Ammon's horn (tissue), 1 donor: ENCODE measurements around the gene TBCE.
A peak's percentile ranks its signal among the peaks of the same experiment; 100 is the strongest.

Experiments
- DNase-seq: peaks from one replicate; pipeline ENCODE4 v3.0.0-alpha.2; 2016; ENCODE audit warnings: low spot score

The TBCE gene, protein sequence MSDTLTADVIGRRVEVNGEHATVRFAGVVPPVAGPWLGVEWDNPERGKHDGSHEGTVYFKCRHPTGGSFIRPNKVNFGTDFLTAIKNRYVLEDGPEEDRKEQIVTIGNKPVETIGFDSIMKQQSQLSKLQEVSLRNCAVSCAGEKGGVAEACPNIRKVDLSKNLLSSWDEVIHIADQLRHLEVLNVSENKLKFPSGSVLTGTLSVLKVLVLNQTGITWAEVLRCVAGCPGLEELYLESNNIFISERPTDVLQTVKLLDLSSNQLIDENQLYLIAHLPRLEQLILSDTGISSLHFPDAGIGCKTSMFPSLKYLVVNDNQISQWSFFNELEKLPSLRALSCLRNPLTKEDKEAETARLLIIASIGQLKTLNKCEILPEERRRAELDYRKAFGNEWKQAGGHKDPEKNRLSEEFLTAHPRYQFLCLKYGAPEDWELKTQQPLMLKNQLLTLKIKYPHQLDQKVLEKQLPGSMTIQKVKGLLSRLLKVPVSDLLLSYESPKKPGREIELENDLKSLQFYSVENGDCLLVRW

DNA sequence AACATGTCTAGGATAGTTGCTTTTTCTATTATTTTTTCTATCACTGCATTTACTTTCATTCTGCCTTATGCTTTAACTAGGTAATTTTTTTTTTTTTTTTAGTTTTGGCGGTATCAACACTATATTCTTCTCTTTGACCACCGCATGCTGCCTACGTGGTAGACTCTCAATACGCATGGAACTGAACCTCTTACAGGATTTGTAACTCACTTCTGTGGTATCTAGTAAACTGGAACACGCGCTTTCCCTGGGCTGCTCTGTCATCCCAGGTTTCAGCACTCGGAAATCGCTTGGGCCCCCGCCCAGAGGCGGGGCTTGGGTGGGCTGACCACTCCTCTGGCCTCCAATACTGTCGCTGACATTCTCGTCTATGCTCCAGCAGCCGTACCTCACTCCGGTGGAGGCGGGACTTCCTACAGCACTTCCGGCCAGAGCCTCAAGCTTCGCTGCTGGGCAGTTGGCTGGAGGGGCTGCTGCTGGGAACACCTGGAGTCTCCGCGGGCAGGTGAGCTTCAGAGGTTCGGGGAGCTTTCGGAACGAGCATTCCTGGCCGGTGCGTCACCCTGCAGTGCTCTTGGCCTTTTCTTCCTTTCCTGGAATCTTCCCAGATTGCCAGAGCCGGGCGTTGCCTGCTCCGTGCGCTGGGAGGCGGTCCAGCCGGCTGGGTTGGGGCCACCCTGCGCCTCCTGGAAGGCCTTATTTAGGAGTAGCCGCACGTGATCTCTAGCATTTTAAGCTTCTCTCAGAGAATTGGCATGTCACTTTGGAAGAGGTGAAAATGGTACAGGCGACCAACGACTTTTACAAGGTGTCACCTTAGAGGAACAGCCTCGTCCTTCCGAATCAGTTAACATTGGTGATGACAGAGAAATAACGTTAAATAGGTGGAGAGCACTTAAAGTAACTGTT, at the start of gene TBCE:
Gene TBCE, plus strand, starts transcription at position 428 of the 909 bp plus-strand sequence. CDS start 12,623 bp downstream, outside the sequence.
- DNase-seq = peak; percentile 99

DNA sequence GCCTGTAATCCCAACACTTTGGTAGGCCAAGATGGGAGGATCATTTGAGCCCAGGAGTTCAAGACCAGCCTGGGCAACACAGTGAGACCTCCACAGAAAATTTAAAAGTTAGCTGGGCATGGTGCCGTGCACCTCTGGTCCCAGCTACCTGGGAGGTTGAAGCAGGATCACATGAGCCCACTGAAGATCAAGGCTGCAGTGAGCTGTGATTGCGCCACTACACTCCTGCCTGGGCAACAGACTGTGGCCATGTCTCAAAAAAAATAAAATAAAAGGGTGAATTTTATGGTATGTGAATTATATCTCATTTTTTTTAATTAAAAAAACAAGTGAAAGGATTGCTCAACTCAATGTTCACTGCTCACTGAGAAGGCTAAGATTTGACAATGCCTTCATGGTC, 48.0 kb upstream of the TBCE start:
- DNase-seq = no peak

- no peak for DNase-seq
These were observed 46.6 kb upstream of the TBCE start for GRCh38 chr1:235320521-235321179.

DNA sequence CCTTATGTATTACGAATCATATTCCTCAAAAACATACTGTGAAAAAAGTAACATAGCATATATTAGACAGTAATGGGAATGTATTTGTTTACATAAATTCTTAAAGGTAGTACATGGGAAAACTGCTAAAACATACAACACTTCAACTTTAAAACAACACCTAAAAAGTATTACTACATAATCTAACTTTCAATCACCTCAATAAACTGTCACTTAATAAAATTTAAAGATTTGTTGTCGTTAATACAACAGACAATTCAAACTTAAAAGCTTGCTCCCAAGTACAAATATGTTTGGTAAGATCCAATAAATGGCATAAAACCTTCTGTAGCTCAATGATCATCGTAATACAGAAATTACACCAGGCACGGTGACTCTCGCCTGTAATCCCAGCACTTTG, 42.9 kb upstream of the TBCE start:
- no peak for DNase-seq

DNA sequence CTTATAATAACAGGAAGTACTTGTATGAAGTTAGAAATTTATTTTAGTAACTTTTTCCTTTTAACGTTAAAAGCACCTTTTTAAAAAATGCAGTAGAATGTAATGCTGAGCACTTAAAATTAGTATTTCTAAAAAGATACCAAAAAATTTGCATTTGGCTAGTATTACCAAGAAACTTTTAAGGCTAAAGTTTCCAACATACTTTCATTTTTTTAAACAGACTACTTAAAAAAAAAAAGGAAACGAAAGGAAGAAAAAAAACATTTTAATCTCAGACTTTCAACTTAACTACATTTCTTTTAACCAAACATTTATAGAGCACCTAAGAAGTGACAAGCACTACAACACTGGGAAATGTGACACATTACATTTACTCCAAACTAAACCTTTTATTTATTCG, 42.1 kb upstream of the TBCE start:
- DNase-seq = no peak

DNA sequence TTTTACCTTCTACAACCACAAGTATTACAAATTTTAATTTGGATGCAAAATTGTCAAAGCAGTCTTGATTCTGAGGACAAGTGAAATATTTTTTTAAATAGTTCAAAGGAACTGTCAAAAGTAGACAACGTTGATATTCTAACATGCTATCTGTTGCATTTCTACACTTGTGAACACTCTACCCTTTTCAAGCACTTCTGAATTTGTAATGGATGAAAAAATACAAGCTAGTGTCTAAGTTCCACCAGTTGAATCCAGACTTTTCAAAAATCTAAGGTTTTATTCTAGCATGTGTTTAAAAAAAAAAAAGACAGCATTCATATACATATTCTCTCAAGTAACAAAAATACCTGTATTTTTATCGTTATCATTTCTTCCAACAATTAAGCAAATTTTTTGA, 41.4 kb upstream of the TBCE start:
- no peak for DNase-seq

- peak; percentile 29 for DNase-seq
These were observed 40.3 kb upstream of the TBCE start for GRCh38 chr1:235326719-235327558.

GRCh38 chr1:235327559-235328270, 39.5 kb upstream of the TBCE start, which contains the start of gene ARID4B:
ARID4B (minus strand) TSS chr1:235328179; CDS start chr1:235326919, 1,260 bp downstream.
- no peak for DNase-seq

GRCh38 chr1:235328271-235329138, 38.7 kb upstream of the TBCE start, which contains the start of gene GGPS1:
GGPS1 (plus strand) TSS chr1:235328570; CDS start chr1:235335265, 6,695 bp downstream.
- DNase-seq = peak; percentile 99

DNA sequence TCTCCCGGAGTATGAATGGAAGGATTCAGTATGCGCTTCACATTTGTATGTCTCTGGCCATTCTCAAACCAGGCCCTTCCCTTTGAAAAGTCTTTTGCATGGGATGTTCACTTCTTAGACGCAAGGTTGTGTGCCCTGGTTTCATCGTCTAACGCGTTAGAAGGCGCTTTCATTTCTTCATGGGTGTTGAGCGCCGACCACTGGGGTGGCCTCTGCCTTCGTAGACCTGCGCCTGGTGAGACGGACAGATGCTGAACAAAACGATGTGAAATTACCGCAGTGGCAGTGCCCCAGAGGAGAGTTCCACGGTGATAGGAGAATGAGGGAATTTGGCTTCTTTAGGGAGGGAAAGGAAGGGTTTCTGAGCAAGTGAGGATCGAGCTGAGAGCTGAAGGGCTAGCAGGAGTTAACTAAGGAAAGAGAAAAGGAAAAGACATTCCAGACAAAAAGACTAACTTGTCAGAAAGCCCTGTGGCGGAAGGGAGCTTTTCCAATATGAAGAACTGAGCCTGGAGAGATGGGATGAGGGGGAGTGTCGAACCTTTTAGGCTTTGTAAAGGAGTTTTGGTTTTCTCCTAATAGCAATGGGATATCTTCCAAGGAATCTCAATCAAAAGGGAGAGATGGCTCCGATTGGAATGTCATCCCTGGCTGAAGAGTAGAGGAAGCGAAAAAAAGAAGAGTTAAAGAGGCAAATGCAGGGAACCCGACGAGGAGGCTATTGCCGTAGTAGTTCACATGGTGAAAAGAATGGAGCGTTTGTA, 37.9 kb upstream of the TBCE start:
- DNase-seq = peak; percentile 56

DNA sequence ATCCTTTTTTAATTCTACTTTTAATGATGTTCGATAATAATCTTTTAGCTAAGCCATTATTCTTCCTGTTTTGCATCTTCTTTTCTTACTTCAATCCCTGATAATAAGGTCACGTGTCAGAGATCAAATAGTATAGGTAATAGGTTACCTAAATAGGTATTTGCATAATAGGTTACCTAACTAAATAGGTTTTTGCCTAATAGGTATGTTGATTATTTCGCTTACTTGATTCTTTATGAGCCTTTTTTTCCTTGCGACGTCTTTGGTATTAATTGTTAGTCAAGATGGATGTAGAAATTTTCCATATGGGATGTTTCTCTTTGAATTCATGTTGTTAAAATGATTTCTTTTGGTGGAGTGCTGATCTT, 36.3 kb upstream of the TBCE start:
- DNase-seq = no peak

DNA sequence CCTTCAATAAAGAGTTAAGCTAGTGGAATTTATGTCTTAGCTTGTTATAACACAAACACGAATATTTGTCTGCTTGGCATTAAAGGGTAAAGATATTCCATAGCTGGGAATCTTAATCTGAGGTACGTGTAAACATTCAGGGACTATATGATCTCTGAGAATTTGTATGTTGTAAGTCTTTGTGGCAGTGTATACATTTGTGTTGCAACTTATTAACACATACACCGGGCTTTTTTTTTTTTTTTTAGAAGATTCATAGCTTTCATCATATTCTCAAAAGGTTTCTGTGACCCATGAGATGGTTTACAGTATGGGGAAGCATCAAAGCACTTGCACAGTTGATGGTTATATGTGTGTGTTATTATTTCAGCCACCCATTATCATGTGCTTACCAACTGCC, 35.8 kb upstream of the TBCE start:
- DNase-seq = no peak

DNA sequence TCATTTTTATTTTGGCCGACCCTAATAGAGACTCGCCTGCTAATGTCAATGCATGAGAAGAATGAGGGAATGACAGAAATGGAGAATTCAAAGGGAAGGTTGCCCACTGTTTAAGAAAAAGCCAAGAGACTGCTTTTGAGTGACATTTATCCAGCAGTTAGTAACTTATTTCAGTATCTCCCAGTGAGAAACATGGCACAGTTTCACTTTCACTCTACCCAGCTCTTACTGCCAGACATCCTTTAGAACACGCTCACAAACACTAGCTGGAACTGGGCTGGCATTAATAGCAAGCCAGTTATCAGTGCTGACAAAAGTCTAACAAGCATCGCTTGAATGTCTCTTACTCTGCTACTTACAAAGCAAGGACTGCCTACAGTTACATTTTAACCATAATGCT, 30.3 kb upstream of the TBCE start:
- DNase-seq = peak; percentile 18

DNA sequence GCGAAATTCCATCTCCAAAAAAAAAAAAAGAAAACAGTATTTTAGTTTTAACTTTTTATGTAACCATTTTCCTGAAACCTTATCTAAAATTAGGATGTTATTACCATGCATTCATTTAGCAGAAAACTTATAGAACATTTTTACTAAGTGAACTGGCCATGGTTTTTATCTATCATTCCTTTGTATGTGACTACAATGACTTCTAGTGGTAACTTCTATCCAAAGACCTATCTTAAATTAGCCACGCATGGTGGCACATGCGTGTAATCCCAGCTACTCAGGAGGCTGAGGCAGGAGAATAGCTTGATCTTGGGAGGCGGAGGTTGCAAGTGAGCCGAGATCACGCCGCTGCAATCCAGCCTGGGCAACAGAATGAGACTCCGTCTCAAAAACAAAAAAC, 27.5 kb upstream of the TBCE start:
- no peak for DNase-seq

DNA sequence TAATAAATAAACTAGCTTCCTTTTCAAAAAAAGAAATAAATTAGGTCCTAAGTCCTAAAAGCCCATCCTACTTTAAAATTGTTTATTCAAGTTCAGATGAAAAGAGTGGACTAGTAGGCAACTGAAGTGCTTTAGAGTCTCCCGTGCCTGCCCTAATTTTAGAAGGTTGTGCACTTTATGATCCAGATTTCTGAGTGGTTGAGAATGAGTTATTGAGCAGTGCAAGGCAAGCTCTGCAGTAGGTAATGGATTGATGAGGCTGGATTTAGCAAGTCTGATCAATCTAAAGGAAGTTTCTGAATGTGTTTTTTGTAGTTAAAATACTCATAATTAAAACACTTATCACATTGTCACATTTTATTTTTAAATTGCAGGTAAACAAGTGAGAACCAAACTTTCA, 25.9 kb upstream of the TBCE start:
- DNase-seq = no peak

- no peak for DNase-seq
These were observed 25.2 kb upstream of the TBCE start for GRCh38 chr1:235342039-235342438.

GRCh38 chr1:235342471-235342870, 24.8 kb upstream of the TBCE start:
- DNase-seq = no peak

DNA sequence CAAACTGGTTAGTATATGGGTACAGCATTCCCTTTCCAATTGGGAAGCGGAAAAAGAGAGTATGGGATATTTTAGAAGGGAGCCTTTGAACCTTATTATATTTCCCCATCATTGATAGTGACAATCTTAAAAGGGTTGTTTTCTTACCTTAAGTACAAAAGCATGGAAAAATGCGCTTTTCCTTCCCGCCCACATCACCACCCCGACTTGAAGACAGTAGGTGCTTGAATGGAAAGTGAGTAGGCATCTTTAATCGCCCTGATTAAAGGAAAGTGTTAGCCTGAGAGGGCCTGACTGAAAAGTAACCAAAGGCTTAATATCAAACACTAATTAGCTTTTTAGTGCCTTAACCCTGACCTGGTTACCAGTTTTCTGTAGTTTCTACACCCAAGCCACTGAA, 23.5 kb upstream of the TBCE start:
- no peak for DNase-seq

- DNase-seq = no peak
These were observed 15.8 kb upstream of the TBCE start for GRCh38 chr1:235351441-235351840.
